ENCODE measurements around the gene ANKFY1.

DNA sequence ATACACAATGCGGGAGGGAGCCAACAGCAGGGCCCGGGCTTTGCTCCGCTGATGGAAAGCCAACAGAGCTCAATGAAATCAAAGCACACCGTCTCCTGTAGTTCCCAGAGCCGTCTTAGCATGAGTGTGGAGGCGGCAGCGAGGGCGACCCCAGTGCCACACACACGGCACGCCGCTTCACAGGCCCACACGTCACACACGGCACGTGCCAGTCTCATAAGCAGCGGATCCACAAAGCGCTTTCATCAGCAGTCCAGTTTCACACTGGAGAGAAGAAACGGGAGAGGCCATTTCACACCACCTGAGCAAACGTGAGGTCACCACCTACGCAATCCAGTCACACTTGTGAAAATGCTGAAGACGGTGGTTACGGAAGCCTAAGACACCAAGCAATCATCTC lies 86.0 kb downstream of the ANKFY1 start:
- TF ChIP-seq, protein P1, sequence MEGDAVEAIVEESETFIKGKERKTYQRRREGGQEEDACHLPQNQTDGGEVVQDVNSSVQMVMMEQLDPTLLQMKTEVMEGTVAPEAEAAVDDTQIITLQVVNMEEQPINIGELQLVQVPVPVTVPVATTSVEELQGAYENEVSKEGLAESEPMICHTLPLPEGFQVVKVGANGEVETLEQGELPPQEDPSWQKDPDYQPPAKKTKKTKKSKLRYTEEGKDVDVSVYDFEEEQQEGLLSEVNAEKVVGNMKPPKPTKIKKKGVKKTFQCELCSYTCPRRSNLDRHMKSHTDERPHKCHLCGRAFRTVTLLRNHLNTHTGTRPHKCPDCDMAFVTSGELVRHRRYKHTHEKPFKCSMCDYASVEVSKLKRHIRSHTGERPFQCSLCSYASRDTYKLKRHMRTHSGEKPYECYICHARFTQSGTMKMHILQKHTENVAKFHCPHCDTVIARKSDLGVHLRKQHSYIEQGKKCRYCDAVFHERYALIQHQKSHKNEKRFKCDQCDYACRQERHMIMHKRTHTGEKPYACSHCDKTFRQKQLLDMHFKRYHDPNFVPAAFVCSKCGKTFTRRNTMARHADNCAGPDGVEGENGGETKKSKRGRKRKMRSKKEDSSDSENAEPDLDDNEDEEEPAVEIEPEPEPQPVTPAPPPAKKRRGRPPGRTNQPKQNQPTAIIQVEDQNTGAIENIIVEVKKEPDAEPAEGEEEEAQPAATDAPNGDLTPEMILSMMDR (IDR thresholded peaks at IDR 0.05) = no peak
- TF ChIP-seq POLR2A (IDR thresholded peaks at IDR 0.05) (no peak), EP300 (IDR thresholded peaks at IDR 0.05) (no peak)

Data from tibial nerve (tissue), 4 donors.